Fibroblast of mammary gland (primary cell): ENCODE results near the gene RNU5B-1.
A peak's percentile ranks its signal among the peaks of the same experiment; 100 is the strongest.

Experiments
- DNase-seq: peaks from one replicate; pipeline ENCODE4 v3.0.0-alpha.2; 2010; ENCODE audit warnings: low read depth
- H3K4me3 ChIP-seq: 2 replicates; pipeline ENCODE4 v1.5.1; 2011; ENCODE audit warnings: low read depth, mild to moderate bottlenecking, low read length, moderate library complexity; ENCODE audit not compliant: control insufficient read depth
- TF ChIP-seq, protein P1 (sequence below): conservative IDR thresholded peaks from 2 replicates; pipeline ENCODE4 v1.5.1; 2011; ENCODE audit warnings: low read depth, low read length, inconsistent platforms; ENCODE audit not compliant: control insufficient read depth, insufficient read depth

The RNU5B-1 gene

DNA sequence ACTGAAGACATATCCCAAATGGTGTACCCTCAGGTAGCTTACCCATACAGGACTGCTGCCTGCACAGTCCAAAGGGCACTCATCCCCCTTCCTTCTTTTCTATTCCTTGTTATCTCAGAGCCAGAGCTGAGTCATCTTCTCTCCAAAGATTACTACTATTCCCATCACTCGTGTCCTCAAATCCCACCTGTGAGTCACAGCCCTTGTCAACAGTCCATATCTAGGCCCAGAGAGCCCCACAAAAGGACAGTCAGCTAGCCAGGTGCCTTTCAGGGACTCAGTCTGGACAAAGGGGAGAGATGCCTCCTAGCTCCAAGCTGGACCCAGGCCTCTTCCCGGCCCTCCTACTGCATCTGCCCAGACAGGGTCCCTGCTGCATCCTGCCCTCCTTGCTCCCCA, 28.8 kb upstream of the RNU5B-1 start:
- no peak overlapping the region for H3K4me3 ChIP-seq
- DNase-seq, result peak; percentile 45
- TF ChIP-seq, protein P1, sequence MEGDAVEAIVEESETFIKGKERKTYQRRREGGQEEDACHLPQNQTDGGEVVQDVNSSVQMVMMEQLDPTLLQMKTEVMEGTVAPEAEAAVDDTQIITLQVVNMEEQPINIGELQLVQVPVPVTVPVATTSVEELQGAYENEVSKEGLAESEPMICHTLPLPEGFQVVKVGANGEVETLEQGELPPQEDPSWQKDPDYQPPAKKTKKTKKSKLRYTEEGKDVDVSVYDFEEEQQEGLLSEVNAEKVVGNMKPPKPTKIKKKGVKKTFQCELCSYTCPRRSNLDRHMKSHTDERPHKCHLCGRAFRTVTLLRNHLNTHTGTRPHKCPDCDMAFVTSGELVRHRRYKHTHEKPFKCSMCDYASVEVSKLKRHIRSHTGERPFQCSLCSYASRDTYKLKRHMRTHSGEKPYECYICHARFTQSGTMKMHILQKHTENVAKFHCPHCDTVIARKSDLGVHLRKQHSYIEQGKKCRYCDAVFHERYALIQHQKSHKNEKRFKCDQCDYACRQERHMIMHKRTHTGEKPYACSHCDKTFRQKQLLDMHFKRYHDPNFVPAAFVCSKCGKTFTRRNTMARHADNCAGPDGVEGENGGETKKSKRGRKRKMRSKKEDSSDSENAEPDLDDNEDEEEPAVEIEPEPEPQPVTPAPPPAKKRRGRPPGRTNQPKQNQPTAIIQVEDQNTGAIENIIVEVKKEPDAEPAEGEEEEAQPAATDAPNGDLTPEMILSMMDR, result no peak

GRCh38 chr15:65277015-65277414, 27.5 kb upstream of the RNU5B-1 start:
- DNase-seq, result no peak
- H3K4me3 ChIP-seq, result no peak overlapping the region
- TF ChIP-seq, protein P1, result no peak

DNA sequence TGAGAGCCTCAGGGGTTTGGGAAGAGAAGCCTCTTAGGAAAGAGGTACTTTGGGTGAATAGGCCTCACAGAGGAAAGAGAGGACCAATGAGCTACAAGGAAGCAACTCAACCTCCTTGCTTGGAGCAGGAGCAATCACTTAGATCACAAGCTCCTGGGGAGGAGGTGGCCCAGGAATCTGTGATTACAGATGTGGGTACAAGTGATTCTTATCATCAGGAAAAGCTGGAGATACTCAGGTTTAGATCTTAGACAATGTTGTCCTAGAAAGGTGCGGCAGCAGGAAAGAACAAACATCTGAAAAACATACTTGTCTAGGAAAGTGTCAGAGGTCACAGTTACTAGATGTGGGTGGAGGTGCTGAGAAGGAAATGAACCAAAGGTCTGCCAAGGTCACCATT, 26.0 kb upstream of the RNU5B-1 start:
- TF ChIP-seq, protein P1, result no peak
- no peak overlapping the region for H3K4me3 ChIP-seq
- DNase-seq, result no peak

GRCh38 chr15:65285291-65286068, 19.0 kb upstream of the RNU5B-1 start:
- H3K4me3 ChIP-seq, result peak overlapping the region; percentile 62
- DNase-seq, result peak; percentile 63
- TF ChIP-seq, protein P1, result no peak

DNA sequence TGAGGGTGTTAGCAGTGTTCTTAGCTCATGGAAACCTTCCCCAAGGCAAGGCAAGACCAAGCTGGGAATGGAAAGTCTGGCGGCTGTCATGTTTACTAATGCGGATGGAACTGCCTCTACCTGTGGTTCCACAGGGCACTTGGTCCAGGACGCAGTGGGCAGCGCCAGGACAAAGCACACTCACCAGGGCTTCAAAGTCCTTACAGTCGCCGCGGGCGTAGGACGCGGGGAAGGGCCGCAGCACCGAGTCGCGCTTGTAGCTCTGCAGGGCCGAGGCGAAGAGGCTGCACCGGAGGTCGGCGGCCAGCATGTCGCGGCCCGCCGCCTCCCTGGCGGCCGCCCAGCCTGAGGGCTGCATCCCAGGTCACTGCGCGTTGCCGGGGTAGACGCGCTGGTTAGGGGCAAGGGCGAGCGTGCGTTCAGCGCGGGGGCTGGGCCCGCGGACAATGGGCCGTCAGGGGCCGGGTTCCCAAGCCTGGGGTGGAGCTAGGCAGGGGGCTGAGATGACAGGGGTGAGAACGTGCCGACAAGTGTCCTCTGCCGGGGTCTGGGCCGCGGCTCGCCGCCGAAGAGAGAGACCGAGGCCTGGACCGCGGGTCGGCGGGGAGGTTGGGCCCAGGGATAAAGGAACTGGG, 18.3 kb upstream of the RNU5B-1 start:
- peak overlapping the region; percentile 62 for H3K4me3 ChIP-seq
- no peak for DNase-seq
- TF ChIP-seq, protein P1, result no peak

DNA sequence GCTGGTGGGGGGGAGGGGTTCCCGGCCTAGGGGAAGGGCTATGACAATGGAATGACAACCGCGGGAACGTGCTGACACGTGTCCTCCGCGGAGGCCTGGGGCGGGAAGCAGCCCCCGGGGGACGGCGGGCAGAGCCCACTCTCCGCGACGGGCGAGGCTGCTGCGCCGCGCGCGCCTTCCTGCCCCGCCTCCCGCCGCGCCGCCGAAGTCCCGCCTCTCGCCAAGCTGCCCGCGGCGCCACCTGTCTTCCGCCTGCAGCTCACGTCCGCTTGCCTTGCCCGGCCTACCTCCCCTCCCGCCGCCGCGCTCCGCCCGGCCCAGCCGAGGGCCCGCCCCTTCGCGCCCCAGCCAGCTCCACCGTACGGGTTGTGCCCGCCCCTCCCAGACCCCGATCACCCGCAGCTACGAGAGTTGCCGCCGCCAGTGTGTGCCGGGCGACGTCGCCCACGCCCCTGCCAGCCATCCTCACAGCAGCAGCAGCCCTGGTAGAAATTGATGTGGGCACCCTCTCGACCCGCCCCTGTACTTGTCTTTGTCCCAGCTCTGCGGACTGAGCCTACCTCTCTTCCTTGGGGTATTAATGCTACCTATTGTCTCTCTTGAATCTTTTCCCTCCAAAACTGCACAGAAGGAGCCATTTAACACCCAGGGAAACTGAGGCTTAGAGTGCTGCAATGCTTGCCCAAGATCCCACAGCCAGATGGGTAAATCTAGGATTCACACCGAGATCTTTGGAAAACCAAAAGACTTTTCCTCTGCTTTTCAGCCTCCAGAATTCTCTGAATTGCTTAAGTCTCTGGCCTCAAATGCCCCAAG, 17.6 kb upstream of the RNU5B-1 start, which contains the start of gene PARP16:
PARP16 (minus strand) TSS at position 180 of the 816 bp plus-strand sequence. CDS start 457 bp downstream, outside the sequence.
- TF ChIP-seq, protein P1, result no peak
- DNase-seq, result peak; percentile 58
- peak within 1 kb of the TSS; percentile 62 for H3K4me3 ChIP-seq
